GM12872 (cell line): ENCODE data around the gene PIK3CB.

Experiments used
- TF ChIP-seq, protein P1 (sequence below): IDR thresholded peaks from 3 replicates; pipeline ENCODE4 v1.5.1; 2011; ENCODE audit warnings: low read depth, mild to moderate bottlenecking, low read length, moderate library complexity; ENCODE audit not compliant: insufficient read depth

The PIK3CB gene

DNA sequence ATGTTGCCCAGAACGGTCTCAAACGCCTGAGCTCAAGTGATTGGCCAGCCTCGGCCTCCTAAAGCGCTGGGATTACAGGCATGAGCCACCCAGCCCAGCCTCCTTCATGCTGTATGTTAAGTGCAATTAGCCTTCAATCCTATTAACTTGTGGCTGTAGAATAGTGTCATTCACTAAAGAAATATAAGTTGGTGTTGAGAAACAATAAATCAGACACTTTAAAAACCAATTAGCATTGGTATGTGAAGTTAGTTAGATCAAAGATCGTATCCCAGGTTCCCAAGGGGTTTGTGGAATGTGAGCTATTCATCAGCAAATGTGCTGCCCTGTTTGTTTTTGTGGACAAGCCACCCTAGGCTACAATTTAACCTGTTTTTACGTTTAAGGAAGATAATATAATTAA is 11.0 kb upstream of the PIK3CB start:
- TF ChIP-seq, protein P1, sequence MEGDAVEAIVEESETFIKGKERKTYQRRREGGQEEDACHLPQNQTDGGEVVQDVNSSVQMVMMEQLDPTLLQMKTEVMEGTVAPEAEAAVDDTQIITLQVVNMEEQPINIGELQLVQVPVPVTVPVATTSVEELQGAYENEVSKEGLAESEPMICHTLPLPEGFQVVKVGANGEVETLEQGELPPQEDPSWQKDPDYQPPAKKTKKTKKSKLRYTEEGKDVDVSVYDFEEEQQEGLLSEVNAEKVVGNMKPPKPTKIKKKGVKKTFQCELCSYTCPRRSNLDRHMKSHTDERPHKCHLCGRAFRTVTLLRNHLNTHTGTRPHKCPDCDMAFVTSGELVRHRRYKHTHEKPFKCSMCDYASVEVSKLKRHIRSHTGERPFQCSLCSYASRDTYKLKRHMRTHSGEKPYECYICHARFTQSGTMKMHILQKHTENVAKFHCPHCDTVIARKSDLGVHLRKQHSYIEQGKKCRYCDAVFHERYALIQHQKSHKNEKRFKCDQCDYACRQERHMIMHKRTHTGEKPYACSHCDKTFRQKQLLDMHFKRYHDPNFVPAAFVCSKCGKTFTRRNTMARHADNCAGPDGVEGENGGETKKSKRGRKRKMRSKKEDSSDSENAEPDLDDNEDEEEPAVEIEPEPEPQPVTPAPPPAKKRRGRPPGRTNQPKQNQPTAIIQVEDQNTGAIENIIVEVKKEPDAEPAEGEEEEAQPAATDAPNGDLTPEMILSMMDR = no peak

DNA sequence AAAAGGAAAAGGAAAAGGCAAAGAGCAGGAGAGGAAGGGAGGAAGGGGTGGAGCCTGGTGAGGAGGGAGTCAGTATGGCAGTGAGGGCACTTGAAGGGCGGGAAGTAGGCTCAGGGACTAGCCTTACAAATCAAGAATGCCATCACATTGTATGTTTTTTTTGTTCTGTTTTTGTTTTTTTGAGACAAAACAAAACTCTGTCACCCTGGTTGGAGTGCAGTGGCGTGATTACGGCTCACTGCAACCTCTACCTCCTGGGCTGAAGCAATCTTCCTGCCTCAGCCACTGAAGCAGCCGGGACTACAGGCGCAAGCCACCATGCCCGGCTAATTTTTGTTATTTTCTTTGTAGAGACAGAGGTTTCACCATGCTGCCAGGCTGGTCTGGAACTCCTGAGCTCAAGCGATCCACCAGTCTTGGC is 10.5 kb upstream of the PIK3CB start:
- TF ChIP-seq, protein P1 = no peak

DNA sequence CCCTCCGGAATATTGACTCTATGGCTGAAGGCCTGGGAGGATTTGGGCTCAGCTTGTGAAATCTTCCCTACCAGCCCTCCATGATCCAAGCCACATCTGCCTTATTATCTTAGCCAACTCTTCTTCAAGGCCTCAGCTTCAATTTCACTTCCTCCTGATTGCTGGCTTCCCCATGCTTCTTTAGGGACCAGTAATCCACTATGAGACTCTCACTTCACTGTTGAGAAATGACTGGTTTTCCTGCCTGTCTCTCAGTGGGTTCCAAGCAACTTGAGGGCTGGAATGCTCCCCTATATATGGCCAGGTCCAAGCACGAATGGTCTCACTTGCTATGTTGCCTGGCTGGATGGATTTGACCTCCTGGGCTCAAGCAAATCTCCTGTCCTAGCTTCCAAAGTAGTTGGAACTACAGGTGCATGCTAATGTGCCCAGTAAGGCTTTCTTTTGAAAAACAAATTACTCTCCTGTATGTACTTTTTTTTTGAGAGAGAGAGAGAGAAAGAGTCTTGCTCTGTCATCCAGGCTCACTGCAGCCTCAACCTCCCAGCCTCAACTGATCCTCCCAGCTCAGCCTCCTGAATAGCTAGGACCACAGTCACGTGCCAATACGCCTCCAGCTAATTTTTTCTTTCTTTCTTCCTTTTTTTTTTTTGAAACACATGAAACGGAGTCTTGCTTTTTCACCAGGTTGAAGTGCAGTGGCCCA is 7.9 kb upstream of the PIK3CB start:
- TF ChIP-seq, protein P1 = no peak

DNA sequence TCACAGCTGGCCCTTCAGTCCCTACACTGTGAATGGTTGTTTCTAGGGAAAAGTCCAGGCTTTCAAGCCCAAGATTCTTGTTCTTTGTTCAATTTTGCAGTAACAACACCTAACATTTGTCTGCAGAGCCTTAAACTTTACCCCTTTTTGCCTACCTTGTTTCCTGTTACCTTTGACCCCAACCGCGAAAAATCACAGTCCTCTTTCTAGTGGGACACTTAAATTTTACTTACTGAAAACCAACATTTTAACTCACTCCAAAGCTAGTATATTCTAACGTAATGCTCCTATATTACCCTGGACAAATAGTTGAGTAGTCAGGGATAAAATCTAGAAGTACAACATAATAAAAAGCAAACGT is 649 bp upstream of the PIK3CB start:
- TF ChIP-seq, protein P1 = no peak

DNA sequence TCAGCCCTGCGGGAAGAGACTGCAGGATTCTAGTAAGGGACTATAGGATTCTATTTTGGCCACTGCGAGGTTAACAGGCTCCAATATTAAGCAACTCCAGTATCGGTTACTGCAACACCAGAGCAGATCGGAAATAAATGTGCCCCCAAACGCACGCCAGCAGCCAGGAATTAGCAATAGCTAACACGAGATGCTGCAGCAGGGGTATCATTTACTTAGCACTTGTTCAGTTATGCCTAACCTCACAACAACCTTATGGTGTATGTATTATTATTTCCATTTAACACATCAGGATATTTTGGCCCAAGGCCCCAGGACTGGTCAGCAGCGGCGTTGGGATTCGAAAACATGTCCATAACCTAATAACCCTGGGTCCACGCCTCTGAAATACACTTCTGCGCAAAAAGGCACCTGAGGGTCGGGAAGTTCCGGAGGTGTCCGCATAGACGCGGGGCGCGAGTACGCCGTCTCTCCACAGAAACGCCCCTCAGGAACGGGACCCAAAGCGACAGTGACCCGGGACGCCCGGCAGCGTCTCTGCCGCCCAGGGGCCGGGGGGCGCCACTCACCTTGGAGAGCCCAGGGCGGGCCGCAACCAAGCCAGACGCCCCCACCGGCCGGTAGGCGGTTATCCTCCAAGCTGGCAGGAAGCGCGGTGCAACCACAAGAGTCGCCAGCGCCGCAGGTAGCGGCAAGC is 681 bp downstream of the PIK3CB start:
- TF ChIP-seq, protein P1 = peak; percentile 37; the same call in 2 of the 3 replicates

GRCh38 chr3:138829886-138830510 is 4.7 kb downstream of the PIK3CB start:
- TF ChIP-seq, protein P1 = no peak

- TF ChIP-seq, protein P1 = no peak
Measured at GRCh38 chr3:138829097-138829496, 5.6 kb downstream of the PIK3CB start.
